ENCODE results near the gene SAP30L.

SAP30L gene

DNA sequence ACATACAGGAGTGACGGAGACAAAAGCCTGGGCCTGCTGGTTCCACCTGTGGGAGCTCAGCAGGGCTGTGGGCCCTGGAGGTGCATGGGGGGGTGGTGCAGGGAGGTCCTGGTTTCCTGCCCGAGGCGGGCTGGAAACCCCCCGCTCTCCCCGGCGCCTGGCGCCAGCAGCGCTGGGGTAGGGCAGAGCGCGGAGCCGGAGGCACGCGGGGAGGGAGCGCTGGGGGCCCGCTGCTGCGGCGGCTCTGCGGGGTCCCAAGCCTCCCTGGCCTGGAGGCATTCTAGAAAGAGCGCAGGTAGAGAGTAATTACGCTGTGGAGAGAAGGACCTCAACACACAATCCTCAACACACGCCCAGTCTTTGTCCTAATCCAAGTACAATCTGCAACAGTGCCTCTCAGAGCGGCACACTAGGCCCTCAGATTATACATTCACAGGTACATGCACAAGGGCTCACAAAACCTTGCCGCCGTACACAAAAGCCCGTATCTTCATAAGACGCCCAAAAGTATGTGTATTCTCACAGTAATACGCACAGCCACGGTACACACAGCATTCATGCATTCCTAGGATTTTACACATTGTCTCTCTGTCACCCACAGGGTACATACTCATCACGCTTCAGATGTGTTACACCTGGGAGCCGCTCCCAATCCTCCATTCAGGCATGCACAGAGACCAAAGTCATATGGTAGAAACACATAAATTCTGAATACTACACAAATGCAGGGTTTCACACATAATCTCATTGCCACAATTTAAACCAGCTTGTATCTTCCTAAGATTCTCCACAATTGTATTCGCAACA is 34.4 kb downstream of the SAP30L start:
- no peak for DNase-seq (ENCODE audit: low read depth in 2 of 2)

DNA sequence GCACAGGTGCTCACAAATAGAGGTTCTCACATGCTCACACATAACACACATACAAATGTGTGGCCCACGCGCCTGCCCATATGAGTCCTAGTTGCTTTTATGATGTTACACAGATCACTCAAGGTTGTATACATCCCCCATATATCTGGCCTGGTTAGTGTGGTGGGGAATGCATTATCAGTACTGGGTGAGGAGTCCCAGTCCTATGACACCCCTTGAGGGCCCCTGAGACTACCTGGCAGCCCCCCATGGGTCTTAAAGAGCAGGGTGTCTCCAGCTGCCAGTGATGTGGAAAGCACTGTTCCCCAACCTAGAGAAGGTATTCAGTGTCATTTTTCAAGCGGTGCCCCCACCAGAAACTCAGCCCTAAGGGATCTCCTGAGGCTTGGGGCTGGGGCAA is 35.0 kb downstream of the SAP30L start:
- no peak for DNase-seq (ENCODE audit: low read depth in 2 of 2)

DNA sequence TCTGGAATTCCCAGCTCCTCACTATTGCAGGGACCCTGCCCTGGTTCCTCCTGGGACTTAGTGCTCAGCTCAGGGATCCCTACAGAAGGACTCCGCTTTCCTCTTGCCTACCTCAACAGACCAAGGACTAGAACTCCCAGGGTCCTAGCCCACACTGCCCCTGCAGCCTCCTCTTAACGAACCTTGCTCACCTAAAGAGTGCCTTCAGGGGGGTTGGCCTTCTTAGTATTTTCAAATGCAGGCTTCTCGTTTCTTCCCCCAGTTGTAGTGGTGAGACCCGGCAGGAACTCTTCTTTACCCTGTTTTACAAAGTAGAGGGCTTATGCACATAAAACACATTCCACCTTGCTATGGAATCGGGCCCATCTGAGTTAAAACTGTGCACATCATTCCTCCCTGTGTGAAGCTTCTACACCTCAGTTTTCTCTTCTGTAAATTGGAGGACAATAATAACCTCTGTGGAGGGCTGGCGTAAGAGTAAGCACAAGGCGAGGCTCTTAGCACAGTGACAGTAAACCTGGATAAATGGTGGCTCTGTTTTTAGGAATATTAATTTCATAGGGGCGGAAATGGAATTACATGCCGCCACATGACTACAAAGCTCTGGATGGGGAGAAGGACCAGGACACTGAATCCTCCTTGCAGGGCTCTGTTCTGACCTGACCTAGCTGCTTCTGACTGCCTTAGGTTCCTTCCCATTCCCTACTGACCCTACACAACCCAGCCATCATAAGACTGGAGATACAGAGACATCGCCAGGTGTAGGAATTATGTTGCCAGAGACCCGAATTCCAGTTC is 36.0 kb downstream of the SAP30L start:
- no peak for DNase-seq (ENCODE audit: low read depth in 2 of 2)

DNA sequence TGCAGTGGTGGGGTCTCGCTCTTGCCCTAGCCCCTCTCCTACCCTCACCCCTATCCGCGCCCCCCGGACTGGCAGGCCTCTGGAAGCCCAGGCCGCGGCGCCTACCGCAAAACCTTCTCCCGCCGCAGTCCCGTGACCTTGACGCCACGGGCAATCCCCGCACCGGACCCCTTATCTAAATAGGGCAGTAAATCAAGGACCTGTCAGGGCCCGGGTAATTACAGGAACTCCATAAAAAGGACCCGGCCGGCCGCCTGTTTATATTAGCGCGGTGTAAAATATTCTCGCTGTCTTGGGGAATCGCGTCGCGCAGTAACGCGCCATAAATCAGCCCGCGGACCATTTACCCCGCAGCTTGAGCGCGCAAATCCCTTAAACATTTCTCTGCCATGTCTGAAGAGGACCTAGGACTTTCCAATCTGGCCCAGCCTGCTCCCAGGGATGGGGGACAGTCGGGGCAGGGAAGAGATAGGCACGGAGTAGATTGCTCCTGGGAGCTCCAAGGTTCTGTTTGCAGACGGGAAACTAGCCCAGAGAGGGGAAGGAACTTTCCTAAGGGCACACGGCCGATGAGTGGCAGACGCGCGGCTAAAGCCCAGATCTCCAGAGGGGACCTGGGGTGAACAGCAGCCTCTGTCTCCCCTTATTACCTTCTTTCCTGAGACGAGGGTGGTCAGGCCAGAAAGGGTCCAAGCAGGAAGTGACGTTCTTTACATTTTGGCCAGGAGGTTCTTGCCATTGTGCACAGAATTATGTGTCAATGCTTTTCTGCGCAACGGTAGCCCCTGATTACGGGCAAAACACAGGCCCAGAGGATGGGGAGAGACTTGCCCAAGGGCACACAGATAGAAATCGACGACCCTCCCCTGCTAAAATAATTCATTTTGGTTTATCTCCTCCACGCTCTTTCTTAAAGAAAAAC is 37.0 kb downstream of the SAP30L start:
- no peak for DNase-seq (ENCODE audit: low read depth in 2 of 2)

DNA sequence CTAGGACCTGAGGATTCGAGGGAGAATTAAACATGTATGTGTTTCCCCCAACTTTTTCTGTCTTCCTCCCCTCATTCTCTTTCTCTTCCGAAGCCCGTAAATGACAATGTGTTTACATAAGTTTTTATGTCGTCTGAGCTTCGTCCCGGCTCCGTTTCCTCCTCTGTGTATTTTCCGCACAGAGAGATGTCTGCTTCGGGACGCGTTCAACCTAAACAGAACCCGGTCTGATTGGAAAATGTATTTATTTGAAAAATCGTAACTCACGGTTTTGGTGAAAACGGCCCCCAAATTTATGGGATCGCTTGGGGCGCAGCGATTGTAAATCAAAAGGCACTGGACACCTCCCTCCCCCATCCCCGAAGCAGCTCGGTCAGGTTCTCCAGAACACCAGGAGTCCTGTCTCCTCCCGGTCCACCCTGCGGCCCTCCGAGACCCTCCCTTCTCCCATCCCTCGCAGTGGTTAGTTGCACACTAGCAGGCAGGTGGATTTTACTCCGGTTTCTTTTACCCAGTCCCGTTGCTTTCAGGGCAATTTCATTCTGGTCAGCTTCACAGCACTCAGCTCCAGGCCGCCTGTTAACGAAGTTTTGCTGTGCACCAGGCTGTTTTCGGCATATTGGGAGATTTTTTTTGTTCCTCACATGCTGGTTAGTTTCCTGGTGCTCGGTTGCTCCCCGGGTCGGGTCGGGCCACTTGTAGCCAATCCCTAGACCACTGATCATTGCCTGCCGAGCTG is 38.0 kb downstream of the SAP30L start:
- no peak for DNase-seq (ENCODE audit: low read depth in 2 of 2)

- no peak for DNase-seq (ENCODE audit: low read depth in 2 of 2)
Observed at GRCh38 chr5:154484393-154485095, 38.7 kb downstream of the SAP30L start.

GRCh38 chr5:154485096-154485491 is 39.3 kb downstream of the SAP30L start:
- DNase-seq (ENCODE audit: low read depth in 2 of 2) = no peak

DNA sequence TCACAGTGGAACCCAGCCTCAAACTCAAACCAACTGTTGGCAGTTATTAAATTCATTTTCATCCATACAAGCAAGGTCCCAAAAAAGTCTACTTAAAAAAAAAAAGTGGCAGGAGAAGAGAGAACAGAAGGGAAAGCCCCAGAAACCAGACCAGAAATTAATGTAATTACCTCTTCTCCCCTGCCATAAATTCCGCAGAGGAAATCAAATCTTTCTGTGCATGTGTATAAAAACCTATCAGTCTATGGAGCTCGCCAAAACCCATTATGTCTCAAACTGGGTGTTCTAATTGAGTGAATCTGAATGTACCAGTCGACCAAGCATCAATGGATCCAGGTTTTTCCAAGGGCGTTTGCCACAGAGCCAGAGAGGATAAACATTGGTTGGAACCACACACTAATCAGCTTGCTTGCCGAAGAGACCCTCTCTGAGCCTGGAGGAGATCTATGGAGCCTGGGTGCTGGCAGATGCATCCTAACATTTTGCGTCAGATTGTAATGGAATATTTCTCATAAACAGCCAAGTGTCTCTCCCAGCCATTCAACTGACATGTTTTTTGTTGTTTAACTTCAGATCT is 40.1 kb downstream of the SAP30L start:
- DNase-seq (ENCODE audit: low read depth in 2 of 2) = no peak

- DNase-seq (ENCODE audit: low read depth in 2 of 2) = no peak
Observed at GRCh38 chr5:154486427-154486866, 40.6 kb downstream of the SAP30L start.

GRCh38 chr5:154487541-154487940 is 41.7 kb downstream of the SAP30L start:
- DNase-seq (ENCODE audit: low read depth in 2 of 2) = peak; percentile 43 to 45

DNA sequence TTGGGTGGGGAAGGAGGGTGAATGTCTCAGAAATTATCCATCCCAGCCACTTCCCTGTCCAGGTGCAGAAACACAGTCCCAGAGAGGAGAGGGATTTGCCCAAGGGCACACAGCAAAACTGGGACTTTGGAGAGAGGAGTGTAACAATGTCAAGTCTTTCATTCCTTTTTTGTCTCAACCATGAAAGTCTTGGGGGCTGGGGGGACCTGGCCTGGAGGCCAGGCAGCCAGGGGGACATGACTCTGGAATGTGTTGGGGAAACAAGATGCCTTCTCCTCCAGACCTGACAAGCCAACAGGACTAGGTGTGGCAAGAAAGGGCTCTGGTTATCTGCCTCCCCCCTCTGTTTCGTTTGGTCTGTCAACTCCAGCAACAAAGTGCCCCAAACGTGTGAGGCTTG is 46.1 kb downstream of the SAP30L start:
- DNase-seq (ENCODE audit: low read depth in 2 of 2) = no peak

GRCh38 chr5:154493274-154493673 is 47.5 kb downstream of the SAP30L start:
- DNase-seq (ENCODE audit: low read depth in 2 of 2) = no peak

- no peak for DNase-seq (ENCODE audit: low read depth in 2 of 2)
Observed at GRCh38 chr5:154494036-154494435, 48.2 kb downstream of the SAP30L start.

- no peak for DNase-seq (ENCODE audit: low read depth in 2 of 2)
Observed at GRCh38 chr5:154498591-154498990, 52.8 kb downstream of the SAP30L start.

DNA sequence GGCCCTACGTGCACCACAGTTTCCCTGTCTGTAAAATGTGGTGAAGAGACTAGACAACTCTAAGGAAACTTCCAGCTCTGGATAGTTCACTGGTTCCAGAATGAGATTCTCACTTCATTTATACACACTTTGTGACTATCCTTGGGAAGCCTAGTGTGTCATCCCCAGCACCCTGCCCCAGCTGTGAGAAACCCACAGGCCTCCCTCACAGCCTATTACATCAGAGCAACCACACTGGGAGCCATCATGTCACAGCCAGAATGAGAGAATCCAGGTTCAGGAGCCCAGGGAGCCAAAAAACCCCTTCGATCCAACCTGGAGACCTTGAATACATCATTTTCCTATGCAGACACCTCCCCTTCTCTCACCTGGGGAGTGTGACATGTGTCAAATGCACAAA is 53.2 kb downstream of the SAP30L start:
- DNase-seq (ENCODE audit: low read depth in 2 of 2) = no peak

DNA sequence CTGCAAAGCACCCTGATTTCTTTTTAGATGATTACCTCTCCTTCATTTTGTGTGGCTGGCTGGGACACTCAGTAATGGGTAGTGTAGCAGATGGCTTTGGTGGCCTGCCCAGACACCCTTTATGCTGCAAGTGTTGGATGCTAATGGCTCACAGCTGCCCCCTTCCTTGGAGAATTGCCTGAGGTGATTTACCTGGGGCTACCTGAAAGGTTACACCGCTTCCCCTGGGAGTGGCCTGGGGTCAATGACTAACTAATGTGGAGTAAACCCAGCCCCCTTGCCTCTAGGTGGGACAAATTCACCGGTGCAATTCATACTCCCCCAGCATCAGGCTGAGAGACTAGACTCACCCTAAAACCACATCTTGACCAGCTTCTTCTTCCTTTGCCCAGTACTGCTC is 55.8 kb downstream of the SAP30L start:
- DNase-seq (ENCODE audit: low read depth in 2 of 2) = no peak

DNA sequence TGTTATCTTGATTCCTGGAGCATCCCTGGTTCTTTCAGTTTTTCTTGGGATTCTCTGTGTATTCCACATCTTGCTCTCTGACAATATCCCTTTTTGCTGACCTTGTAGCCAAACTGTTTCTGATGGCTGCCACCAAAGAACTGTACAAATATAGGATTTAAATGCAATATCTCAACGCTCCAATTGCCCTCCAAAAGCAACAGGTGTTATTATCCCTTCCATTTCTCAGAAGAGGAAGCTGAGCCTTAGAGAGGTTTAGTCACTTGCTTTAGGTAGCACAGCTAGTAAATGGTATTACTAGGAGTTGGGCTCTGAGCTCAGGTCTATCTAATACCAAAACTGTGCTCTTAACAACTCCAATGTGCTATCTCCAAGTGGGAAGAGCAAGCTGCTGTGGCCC is 56.4 kb downstream of the SAP30L start:
- no peak for DNase-seq (ENCODE audit: low read depth in 2 of 2)

- no peak for DNase-seq (ENCODE audit: low read depth in 2 of 2)
Observed at GRCh38 chr5:154503698-154504039, 57.9 kb downstream of the SAP30L start.

- DNase-seq (ENCODE audit: low read depth in 2 of 2) = no peak
Observed at GRCh38 chr5:154505567-154505966, 59.8 kb downstream of the SAP30L start.

DNA sequence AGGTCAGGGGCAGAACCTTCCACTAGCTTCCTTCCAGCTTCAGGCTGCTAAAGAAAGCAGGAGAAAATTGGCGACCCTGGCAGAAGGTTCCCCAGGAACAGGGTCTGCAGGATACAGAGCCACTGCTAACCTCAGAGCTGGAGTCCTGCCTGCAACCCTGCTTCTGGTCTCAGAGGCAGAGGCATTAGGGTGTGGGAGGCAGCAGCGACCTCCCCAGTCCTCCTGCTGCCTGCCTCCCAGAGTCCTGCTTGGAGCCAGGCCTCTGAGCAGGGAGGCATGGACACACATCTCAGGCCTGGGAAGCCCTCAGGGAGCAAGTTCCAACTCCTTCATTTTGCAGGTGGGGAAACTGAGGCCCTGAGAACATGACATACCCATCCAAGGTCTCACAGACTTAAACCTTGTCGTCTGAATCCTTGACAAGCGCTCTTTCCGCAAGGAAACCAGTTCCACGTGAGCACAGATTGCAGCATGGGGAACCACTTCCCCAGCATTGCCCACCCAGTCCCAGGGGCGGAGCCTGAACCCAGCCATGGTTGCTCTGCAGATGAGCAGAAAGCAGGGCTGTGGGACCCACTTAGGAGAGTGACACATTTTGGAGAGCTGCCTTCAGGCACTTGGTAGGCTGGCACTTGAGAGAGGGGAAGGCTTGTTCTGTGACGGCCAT is 60.4 kb downstream of the SAP30L start:
- DNase-seq (ENCODE audit: low read depth in 2 of 2) = no peak

Data from stimulated activated CD8-positive, alpha-beta memory T cell treated with anti-CD3 and anti-CD28 coated beads, Interleukin-2, amount 100 ng/mL, for 48 hours (primary cell).